Memory B cell (primary cell): Measurements from ENCODE around the gene CCNL2.

Source experiments
- ATAC-seq: fragments of 150-1000 bp; cut with Tn5 transposase; 2 replicates; pipeline ENCODE4 v1.10.0; 2021; ENCODE audit warnings: low read depth, mild to moderate bottlenecking, moderate library complexity
- DNase-seq, 2 donors: peaks; one replicate each; pipeline ENCODE4 v3.0.0; 2022; ENCODE audit warnings: low spot score in 2 of 2
- H3K27ac Mint-ChIP-seq: one replicate; pipeline ENCODE4 v1.8.0; 2022; ENCODE audit warnings: mild to moderate bottlenecking, moderate library complexity, mixed read lengths
- H3K27me3 Mint-ChIP-seq: one replicate; pipeline ENCODE4 v1.8.0; 2022; ENCODE audit warnings: mixed read lengths
- H3K36me3 Mint-ChIP-seq: one replicate; pipeline ENCODE4 v1.8.0; 2022; ENCODE audit warnings: mild to moderate bottlenecking, mixed read lengths
- H3K4me1 Mint-ChIP-seq: one replicate; pipeline ENCODE4 v1.8.0; 2022; ENCODE audit warnings: mixed read lengths
- H3K4me3 Mint-ChIP-seq: one replicate; pipeline ENCODE4 v1.8.0; 2022; ENCODE audit warnings: mild to moderate bottlenecking, moderate library complexity, mixed read lengths
- H3K9me3 Mint-ChIP-seq: one replicate; pipeline ENCODE4 v1.8.0; 2022; ENCODE audit warnings: mixed read lengths

Gene CCNL2

GRCh38 chr1:1427820-1428148 lies 28.6 kb upstream of the CCNL2 start:
- H3K4me1 Mint-ChIP-seq = no peaks in the 10 kb centered on the region
- no peak overlapping the region for H3K27ac Mint-ChIP-seq
- DNase-seq (no peak), ATAC-seq (no peak)
- H3K27me3 Mint-ChIP-seq = peaks cover 23% of the 10 kb centered on the region
- H3K9me3 Mint-ChIP-seq = no peaks in the 10 kb centered on the region
- no peak overlapping the region for H3K4me3 Mint-ChIP-seq
- peaks cover 2% of the 10 kb centered on the region for H3K36me3 Mint-ChIP-seq

- Mint-ChIP-seq H3K4me1 (no peaks in the 10 kb centered on the region), H3K36me3 (peaks cover 2% of the 10 kb centered on the region), H3K27ac (no peak overlapping the region), H3K27me3 (peaks cover 23% of the 10 kb centered on the region), H3K9me3 (no peaks in the 10 kb centered on the region), H3K4me3 (no peak overlapping the region)
- ATAC-seq (no peak), DNase-seq (no peak)
Measured at GRCh38 chr1:1427106-1427819, 28.1 kb upstream of the CCNL2 start.

GRCh38 chr1:1426496-1427105 lies 27.5 kb upstream of the CCNL2 start:
- Mint-ChIP-seq H3K9me3 (no peaks in the 10 kb centered on the region), H3K27me3 (peaks cover 24% of the 10 kb centered on the region), H3K4me3 (peak overlapping the region; percentile 44), H3K27ac (no peak overlapping the region), H3K4me1 (no peaks in the 10 kb centered on the region), H3K36me3 (peaks cover 2% of the 10 kb centered on the region)
- ATAC-seq = peak; percentile 29
- DNase-seq = peak in 1 of 2 donors; percentile 15

GRCh38 chr1:1425753-1426495 lies 26.8 kb upstream of the CCNL2 start:
- Mint-ChIP-seq H3K4me3 (peak overlapping the region; percentile 44), H3K27me3 (peaks cover 24% of the 10 kb centered on the region), H3K36me3 (peaks cover 2% of the 10 kb centered on the region), H3K9me3 (no peaks in the 10 kb centered on the region), H3K4me1 (no peaks in the 10 kb centered on the region), H3K27ac (no peak overlapping the region)
- ATAC-seq = no peak
- DNase-seq = peak in 1 of 2 donors; percentile 18

- Mint-ChIP-seq H3K9me3 (no peaks in the 10 kb centered on the region), H3K4me1 (peaks cover 3% of the 10 kb centered on the region), H3K27ac (no peak overlapping the region), H3K27me3 (peaks cover 27% of the 10 kb centered on the region), H3K4me3 (no peak overlapping the region), H3K36me3 (peaks cover 4% of the 10 kb centered on the region)
- no peak for DNase-seq
- no peak for ATAC-seq
Measured at GRCh38 chr1:1425426-1425752, 26.3 kb upstream of the CCNL2 start.

- Mint-ChIP-seq H3K4me3 (no peak overlapping the region), H3K36me3 (peaks cover 4% of the 10 kb centered on the region), H3K27ac (no peak overlapping the region), H3K27me3 (peaks cover 24% of the 10 kb centered on the region), H3K9me3 (no peaks in the 10 kb centered on the region), H3K4me1 (peaks cover 3% of the 10 kb centered on the region)
- ATAC-seq (no peak), DNase-seq (no peak)
Measured at GRCh38 chr1:1424707-1425106, 25.6 kb upstream of the CCNL2 start.

GRCh38 chr1:1423245-1423597 lies 24.1 kb upstream of the CCNL2 start:
- Mint-ChIP-seq H3K27ac (no peak overlapping the region), H3K9me3 (no peaks in the 10 kb centered on the region), H3K27me3 (peaks cover 21% of the 10 kb centered on the region), H3K36me3 (peaks cover 2% of the 10 kb centered on the region), H3K4me1 (peaks cover 3% of the 10 kb centered on the region), H3K4me3 (no peak overlapping the region)
- ATAC-seq (no peak), DNase-seq (no peak)

- DNase-seq = no peak
- ATAC-seq = peak; percentile 31
- H3K27ac Mint-ChIP-seq = no peak overlapping the region
Measured at GRCh38 chr1:1422465-1423244, 23.5 kb upstream of the CCNL2 start.

GRCh38 chr1:1421907-1422464 lies 22.9 kb upstream of the CCNL2 start:
- ATAC-seq = no peak
- Mint-ChIP-seq H3K9me3 (no peaks in the 10 kb centered on the region), H3K27ac (no peak overlapping the region), H3K4me1 (peaks cover 3% of the 10 kb centered on the region), H3K27me3 (peaks cover 23% of the 10 kb centered on the region), H3K4me3 (no peak overlapping the region), H3K36me3 (peaks cover 2% of the 10 kb centered on the region)
- DNase-seq = no peak

More at GRCh38 chr1:1422465-1423244, 23.5 kb upstream of the CCNL2 start:
- Mint-ChIP-seq H3K9me3 (no peaks in the 10 kb centered on the region), H3K4me1 (peaks cover 3% of the 10 kb centered on the region), H3K4me3 (no peak overlapping the region), H3K27me3 (peaks cover 24% of the 10 kb centered on the region), H3K36me3 (peaks cover 2% of the 10 kb centered on the region)

GRCh38 chr1:1421147-1421906 lies 22.2 kb upstream of the CCNL2 start, which contains the start of gene ANKRD65:
TSS of gene ANKRD65 (minus strand) at chr1:1421276. CDS start at chr1:1421005, 271 bp downstream.
- H3K36me3 Mint-ChIP-seq = peaks cover 2% of the 10 kb centered on the region
- H3K4me3 Mint-ChIP-seq = peak within 1 kb of the TSS; percentile 58
- no peak for DNase-seq
- ATAC-seq = no peak
- no peak within 1 kb of the TSS for H3K27ac Mint-ChIP-seq
- H3K4me1 Mint-ChIP-seq = peaks cover 3% of the 10 kb centered on the region
- no peaks in the 10 kb centered on the region for H3K9me3 Mint-ChIP-seq
- peaks cover 21% of the 10 kb centered on the region for H3K27me3 Mint-ChIP-seq

- no peak for ATAC-seq
- Mint-ChIP-seq H3K27me3 (peaks cover 17% of the 10 kb centered on the region), H3K4me1 (peaks cover 3% of the 10 kb centered on the region), H3K9me3 (no peaks in the 10 kb centered on the region), H3K27ac (no peak overlapping the region), H3K36me3 (peaks cover 2% of the 10 kb centered on the region), H3K4me3 (peak overlapping the region; percentile 58)
- DNase-seq = peak in 1 of 2 donors; percentile 13
Measured at GRCh38 chr1:1420654-1421141, 21.6 kb upstream of the CCNL2 start.

- no peak for DNase-seq
- Mint-ChIP-seq H3K27ac (no peak overlapping the region), H3K4me1 (peaks cover 3% of the 10 kb centered on the region), H3K27me3 (peaks cover 16% of the 10 kb centered on the region), H3K36me3 (peaks cover 2% of the 10 kb centered on the region), H3K4me3 (no peak overlapping the region), H3K9me3 (no peaks in the 10 kb centered on the region)
- peak; percentile 44 for ATAC-seq
Measured at GRCh38 chr1:1419813-1420653, 20.9 kb upstream of the CCNL2 start.
